Measurements from ENCODE around the gene ARHGEF11. TPM values are rescaled to one million over a fixed set of nuclear protein-coding genes. Genes with fewer than 3 reads are reported as not detected.

Gene ARHGEF11
- total RNA-seq, 1 experiment from 2014 or later = 40.9 TPM

GRCh38 chr1:157008502-157008901 is 37.0 kb downstream of the ARHGEF11 start:
- no peak for DNase-seq (ENCODE audit: low read depth, low spot score)
- in situ Hi-C loops (cut with HindIII; ENCODE audit: low pct_unique_long_range_greater_than_20kb, low sequenced_read_pairs) = no loop called here

- DNase-seq (ENCODE audit: low read depth, low spot score) = no peak
- in situ Hi-C loops (cut with HindIII; ENCODE audit: low pct_unique_long_range_greater_than_20kb, low sequenced_read_pairs) = no loop called here
Observed at GRCh38 chr1:157007306-157007705, 38.2 kb downstream of the ARHGEF11 start.

DNA sequence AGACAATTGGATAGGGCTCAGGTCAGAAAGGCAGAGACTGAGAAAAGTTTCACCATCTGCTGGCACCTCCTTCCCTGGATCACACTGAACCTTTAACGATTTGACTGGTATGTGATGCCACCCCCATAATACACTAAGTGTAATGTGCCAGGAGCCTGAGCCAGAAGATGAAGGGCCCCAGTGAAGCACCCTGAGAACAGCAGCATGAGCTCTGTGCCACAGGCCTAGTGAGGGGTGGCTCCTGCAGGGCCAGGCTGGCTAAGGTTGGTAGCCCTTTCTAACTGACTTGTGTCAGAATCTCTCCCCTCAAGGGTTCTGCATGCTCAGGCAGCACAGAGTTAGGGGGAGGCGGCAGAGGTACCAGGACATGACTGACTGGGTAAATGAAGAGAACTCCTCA is 38.9 kb downstream of the ARHGEF11 start:
- in situ Hi-C loops (cut with HindIII; ENCODE audit: low pct_unique_long_range_greater_than_20kb, low sequenced_read_pairs) = no loop called here

DNA sequence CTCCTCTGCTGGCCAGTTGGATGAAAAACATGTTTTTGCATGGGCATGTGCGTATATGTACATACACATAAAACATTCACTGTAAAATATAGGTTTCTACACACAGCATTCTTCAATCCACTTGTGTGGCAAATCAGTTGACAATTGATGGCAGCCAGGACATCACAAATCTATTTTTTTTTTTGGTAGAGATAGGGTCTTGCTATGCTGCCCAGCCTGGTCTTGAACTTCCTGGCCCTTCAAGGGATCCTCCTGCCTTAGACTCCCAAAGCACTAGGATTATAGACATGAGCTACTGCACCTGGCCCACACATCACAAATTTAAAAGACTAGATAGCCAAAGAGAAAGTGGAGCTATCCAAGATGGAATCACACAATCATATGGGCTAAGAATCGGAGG is 39.6 kb downstream of the ARHGEF11 start:
- in situ Hi-C loops (cut with HindIII; ENCODE audit: low pct_unique_long_range_greater_than_20kb, low sequenced_read_pairs) = no loop called here
- no peak for DNase-seq (ENCODE audit: low read depth, low spot score)

More for the DNA sequence above, 38.9 kb downstream of the ARHGEF11 start:
- no peak for DNase-seq (ENCODE audit: low read depth, low spot score)

GRCh38 chr1:157004806-157005205 is 40.7 kb downstream of the ARHGEF11 start:
- DNase-seq (ENCODE audit: low read depth, low spot score) = no peak
- in situ Hi-C loops (cut with HindIII; ENCODE audit: low pct_unique_long_range_greater_than_20kb, low sequenced_read_pairs) = no loop called here

- in situ Hi-C loops (cut with HindIII; ENCODE audit: low pct_unique_long_range_greater_than_20kb, low sequenced_read_pairs) = no loop called here
Observed at GRCh38 chr1:157004327-157004726, 41.2 kb downstream of the ARHGEF11 start.

DNA sequence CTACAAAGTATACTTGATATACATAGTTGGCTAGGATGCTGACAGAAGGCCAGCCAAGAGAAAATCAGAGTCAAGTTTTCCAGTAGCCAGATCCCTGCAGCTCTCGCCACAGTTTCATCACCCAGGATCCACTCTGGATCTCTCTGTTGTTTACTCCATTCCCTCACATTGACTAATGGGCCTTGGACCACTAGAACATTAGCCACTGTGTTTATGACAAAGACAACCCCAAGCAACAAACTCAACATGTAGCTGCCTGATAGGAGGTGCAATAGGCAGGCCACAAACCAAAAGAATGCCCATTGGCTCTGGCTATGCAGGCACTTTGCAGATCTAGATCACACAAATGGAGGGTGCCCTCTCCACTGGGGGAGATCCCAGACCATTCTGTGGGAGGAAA is 44.2 kb downstream of the ARHGEF11 start:
- DNase-seq (ENCODE audit: low read depth, low spot score) = no peak
- in situ Hi-C loops (cut with HindIII; ENCODE audit: low pct_unique_long_range_greater_than_20kb, low sequenced_read_pairs) = no loop called here

More at GRCh38 chr1:157004327-157004726, 41.2 kb downstream of the ARHGEF11 start:
- no peak for DNase-seq (ENCODE audit: low read depth, low spot score)

- DNase-seq (ENCODE audit: low read depth, low spot score) = no peak
- in situ Hi-C loops (cut with HindIII; ENCODE audit: low pct_unique_long_range_greater_than_20kb, low sequenced_read_pairs) = no loop called here
Observed at GRCh38 chr1:157000686-157001085, 44.9 kb downstream of the ARHGEF11 start.

GRCh38 chr1:156999596-157000320 is 45.8 kb downstream of the ARHGEF11 start:
- in situ Hi-C loops (cut with HindIII; ENCODE audit: low pct_unique_long_range_greater_than_20kb, low sequenced_read_pairs) = no loop called here

DNA sequence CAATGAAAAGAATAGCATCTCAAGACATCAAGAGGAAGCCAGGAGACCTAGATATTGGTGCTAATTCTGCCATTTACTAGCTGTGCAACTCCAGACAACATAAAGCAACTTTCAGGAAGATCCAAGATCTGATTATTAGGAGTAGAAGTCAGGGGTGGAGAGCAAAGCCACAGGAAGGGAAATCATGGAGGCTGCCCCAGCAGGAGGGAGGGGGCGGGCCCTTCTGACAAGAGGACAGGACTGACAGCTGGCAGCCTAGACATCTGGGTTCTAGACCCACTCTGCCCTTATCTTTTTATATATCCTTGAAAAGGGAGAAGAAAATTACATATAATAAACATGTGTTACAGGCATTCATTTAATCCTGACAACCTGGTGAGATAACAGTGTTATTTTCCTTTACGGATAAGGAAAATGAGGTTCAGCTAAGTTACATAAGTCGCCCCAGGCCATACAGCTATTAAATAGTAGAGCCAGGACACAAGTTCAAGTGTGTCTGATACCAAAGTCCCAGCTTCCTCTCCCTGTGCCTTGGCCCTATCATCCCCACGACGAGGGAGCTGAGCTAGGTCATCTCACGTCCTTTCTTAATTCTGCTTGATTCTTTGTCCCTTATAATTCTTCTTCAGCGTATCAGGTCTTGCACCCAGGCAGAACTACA is 46.6 kb downstream of the ARHGEF11 start:
- DNase-seq (ENCODE audit: low read depth, low spot score) = no peak
- in situ Hi-C loops (cut with HindIII; ENCODE audit: low pct_unique_long_range_greater_than_20kb, low sequenced_read_pairs) = no loop called here

More at GRCh38 chr1:156999596-157000320, 45.8 kb downstream of the ARHGEF11 start:
- no peak for DNase-seq (ENCODE audit: low read depth, low spot score)

- in situ Hi-C loops (cut with HindIII; ENCODE audit: low pct_unique_long_range_greater_than_20kb, low sequenced_read_pairs) = no loop called here
- DNase-seq (ENCODE audit: low read depth, low spot score) = no peak
Observed at GRCh38 chr1:156998301-156998700, 47.2 kb downstream of the ARHGEF11 start.

GRCh38 chr1:156995412-156995811 is 50.1 kb downstream of the ARHGEF11 start:
- DNase-seq (ENCODE audit: low read depth, low spot score) = no peak
- in situ Hi-C loops (cut with HindIII; ENCODE audit: low pct_unique_long_range_greater_than_20kb, low sequenced_read_pairs) = no loop called here

DNA sequence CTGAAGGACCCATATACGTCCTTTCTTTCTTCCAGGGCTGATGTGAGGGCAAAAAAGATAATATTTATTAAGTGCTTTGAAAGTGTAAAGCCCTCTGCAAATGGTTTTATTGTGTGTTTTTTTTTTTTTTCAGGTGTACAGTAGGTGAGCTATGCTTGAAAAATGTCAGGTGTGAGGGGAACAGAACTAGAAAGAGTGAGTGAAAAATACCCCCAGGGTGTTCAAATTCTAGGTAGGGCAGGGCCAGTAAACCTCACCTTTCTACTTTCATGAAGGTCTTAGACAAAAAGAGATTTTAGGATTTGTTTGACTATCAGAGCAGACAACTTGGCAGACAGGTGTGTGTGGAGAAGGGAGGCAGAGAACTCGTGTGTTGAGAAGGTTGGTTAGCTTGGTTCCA is 51.3 kb downstream of the ARHGEF11 start:
- no peak for DNase-seq (ENCODE audit: low read depth, low spot score)
- in situ Hi-C loops (cut with HindIII; ENCODE audit: low pct_unique_long_range_greater_than_20kb, low sequenced_read_pairs) = no loop called here

DNA sequence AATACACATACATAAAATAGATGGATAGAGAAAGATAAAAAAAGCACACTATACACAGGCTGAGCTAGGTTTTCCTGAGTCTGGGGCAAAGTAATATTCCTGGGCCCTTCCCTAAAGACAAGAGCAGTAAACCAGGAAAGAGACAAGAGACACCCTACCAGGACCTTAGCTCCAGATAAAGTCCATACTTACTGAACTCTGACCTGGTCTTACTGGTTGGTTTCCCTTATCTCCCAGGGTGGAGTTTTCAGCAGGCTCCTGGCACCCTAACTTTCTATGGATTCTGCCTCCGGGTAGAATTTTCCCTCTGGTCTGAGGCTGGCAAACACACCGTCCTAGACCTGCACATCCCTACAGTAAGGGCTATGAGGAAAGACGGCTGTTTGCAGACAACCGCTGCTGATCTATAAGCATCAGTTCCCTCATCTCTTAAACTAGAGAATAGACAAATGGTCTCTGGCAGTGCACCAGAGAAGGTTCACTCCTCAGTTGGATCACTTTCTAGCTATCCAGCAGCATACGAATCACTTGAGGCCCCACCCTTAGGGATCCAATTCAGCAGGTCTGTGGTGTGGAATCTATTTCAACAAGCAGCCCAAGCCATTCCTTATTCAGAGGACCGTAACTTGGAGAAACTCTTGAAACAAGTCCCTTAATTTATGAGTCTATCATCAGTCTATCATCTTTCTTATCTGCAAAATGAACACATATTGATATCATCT is 52.0 kb downstream of the ARHGEF11 start:
- no peak for DNase-seq (ENCODE audit: low read depth, low spot score)
- in situ Hi-C loops (cut with HindIII; ENCODE audit: low pct_unique_long_range_greater_than_20kb, low sequenced_read_pairs) = no loop called here

- in situ Hi-C loops (cut with HindIII; ENCODE audit: low pct_unique_long_range_greater_than_20kb, low sequenced_read_pairs) = no loop called here
- no peak for DNase-seq (ENCODE audit: low read depth, low spot score)
Observed at GRCh38 chr1:156992215-156992614, 53.3 kb downstream of the ARHGEF11 start.

GRCh38 chr1:156987715-156988114 is 57.8 kb downstream of the ARHGEF11 start:
- no peak for DNase-seq (ENCODE audit: low read depth, low spot score)
- in situ Hi-C loops (cut with HindIII; ENCODE audit: low pct_unique_long_range_greater_than_20kb, low sequenced_read_pairs) = no loop called here

DNA sequence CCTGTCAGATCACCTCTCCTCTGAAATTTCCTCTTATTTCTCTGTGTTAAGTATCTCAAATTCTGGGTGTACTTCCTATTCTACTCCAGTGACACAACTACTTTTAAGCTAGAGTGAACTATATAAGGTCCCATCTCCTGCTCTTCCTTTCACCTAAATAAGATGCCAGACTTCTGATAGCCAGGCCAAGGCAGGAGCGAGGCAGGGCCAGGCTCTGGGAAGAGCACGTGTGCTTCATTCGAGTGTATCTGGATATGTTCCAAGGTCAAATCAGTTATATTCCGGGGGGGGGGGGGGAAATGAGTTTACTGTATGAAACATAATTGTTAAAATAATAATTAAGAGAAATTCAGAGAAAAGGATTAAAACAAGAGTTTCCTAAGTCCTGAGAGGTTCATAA is 65.0 kb downstream of the ARHGEF11 start:
- no peak for DNase-seq (ENCODE audit: low read depth, low spot score)
- in situ Hi-C loops (cut with HindIII; ENCODE audit: low pct_unique_long_range_greater_than_20kb, low sequenced_read_pairs) = no loop called here

GRCh38 chr1:156975084-156975483 is 70.5 kb downstream of the ARHGEF11 start:
- DNase-seq (ENCODE audit: low read depth, low spot score) = no peak
- in situ Hi-C loops (cut with HindIII; ENCODE audit: low pct_unique_long_range_greater_than_20kb, low sequenced_read_pairs) = no loop called here

GRCh38 chr1:156973417-156973816 is 72.1 kb downstream of the ARHGEF11 start:
- no peak for DNase-seq (ENCODE audit: low read depth, low spot score)
- in situ Hi-C loops (cut with HindIII; ENCODE audit: low pct_unique_long_range_greater_than_20kb, low sequenced_read_pairs) = no loop called here
